Ascending aorta (tissue), 2 donors: ENCODE measurements around the gene TK1. TPM values are rescaled to one million over a fixed set of nuclear protein-coding genes. Genes with fewer than 3 reads are reported as not detected.
A peak's percentile ranks its signal among the peaks of the same experiment; 100 is the strongest.
"Not testable (repeated sequence)": the region's sequence is repeated elsewhere in the genome, so short reads cannot be mapped to it uniquely, and the experiment has no call there.

Experiments used
- DNase-seq, 2 donors: peaks; one replicate each; pipeline ENCODE4 v3.0.0-alpha.2; 2019; ENCODE audit warnings: low spot score in 2 of 2
- H3K27ac ChIP-seq, 2 donors: fragments of 200-600 bp; sonication (generic); one replicate each; pipeline ENCODE4 v1.5.1; 2016 to 2017; ENCODE audit warnings: mild to moderate bottlenecking in 1 of 2
- H3K27me3 ChIP-seq: fragments of 200-600 bp; sonication (generic); one replicate; pipeline ENCODE4 v1.5.1; 2017
- H3K36me3 ChIP-seq, 2 donors: fragments of 200-600 bp; sonication (generic); one replicate each; pipeline ENCODE4 v1.5.1; 2016
- H3K4me1 ChIP-seq, 2 donors: fragments of 200-600 bp; sonication (generic); one replicate each; pipeline ENCODE4 v1.5.1; 2016 to 2017; ENCODE audit warnings: mild to moderate bottlenecking in 1 of 2
- H3K4me3 ChIP-seq, 2 donors: fragments of 200-600 bp; sonication (generic); one replicate each; pipeline ENCODE4 v1.5.1; 2016 to 2017; ENCODE audit warnings: mild to moderate bottlenecking in 1 of 2
- H3K9me3 ChIP-seq, 2 donors: fragments of 200-600 bp; sonication (generic); one replicate each; pipeline ENCODE4 v1.5.1; 2016
- intact Hi-C: fragments of 100-400 bp; cut with DNase I; formaldehyde crosslinking; loops from one replicate; pipeline ENCODE4 v1.15.1; 2023
- total RNA-seq: library from RNA; depleted of rRNA; stranded (reverse); fragments of >200 nt; gene quantifications from one replicate; pipeline ENCODE4 v1.1.0, GENCODE V29; 2016
- TF ChIP-seq, protein P1 (sequence below), 3 experiments: fragments of 200-600 bp in 2 of 3; fragments of 450-650 bp in 1 of 3; sonication (generic) in 2 of 3; IDR thresholded peaks; one replicate each; pipeline ENCODE4 v1.5.1; 2016 to 2019; ENCODE audit warnings: antibody characterized with exemption in 3 of 3, mild to moderate bottlenecking in 1 of 3, moderate library complexity in 1 of 3

TK1 gene
- total RNA-seq, 1 donor from 2014 or later = not detected

DNA sequence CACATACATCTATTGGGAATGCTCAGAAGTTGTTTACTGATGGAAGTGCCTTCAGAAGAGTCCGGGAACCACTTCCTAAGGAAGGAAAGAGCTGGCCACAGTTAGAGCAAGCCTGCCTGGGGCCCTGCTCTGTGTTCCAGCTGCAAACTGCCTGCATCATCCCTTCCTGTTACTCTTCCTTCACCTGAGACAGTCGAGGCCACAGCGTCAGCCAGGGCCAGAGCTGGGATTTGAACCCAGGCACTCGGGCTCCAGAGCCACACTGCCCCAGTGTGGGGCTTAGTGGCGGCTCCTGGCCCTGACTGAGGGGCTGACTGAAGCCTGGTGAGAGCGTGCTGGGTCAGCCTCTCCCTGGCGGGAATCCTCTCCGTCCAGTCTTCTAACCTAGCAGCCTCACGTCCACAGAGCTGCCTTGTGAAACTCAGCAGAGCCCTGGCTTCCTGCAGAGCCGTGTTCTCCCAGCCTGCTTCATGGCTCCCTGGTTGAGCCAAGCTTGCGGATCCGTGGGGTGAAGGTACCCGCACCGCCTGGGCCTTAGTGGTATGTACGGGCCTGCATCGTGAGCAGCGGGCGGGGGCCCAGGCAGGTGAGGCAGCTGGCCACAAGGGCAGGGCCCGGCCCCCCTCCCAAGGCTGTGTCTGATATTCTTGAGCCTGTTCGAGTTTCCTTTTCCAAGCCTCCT lies 45.3 kb downstream of the TK1 start:
- no peaks in the 10 kb centered on the region for H3K9me3 ChIP-seq
- H3K4me3 ChIP-seq = no peak overlapping the region
- no peak for DNase-seq
- H3K27ac ChIP-seq = no peak overlapping the region
- TF ChIP-seq, protein P1, sequence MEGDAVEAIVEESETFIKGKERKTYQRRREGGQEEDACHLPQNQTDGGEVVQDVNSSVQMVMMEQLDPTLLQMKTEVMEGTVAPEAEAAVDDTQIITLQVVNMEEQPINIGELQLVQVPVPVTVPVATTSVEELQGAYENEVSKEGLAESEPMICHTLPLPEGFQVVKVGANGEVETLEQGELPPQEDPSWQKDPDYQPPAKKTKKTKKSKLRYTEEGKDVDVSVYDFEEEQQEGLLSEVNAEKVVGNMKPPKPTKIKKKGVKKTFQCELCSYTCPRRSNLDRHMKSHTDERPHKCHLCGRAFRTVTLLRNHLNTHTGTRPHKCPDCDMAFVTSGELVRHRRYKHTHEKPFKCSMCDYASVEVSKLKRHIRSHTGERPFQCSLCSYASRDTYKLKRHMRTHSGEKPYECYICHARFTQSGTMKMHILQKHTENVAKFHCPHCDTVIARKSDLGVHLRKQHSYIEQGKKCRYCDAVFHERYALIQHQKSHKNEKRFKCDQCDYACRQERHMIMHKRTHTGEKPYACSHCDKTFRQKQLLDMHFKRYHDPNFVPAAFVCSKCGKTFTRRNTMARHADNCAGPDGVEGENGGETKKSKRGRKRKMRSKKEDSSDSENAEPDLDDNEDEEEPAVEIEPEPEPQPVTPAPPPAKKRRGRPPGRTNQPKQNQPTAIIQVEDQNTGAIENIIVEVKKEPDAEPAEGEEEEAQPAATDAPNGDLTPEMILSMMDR (IDR thresholded peaks at IDR 0.05) = no peak
- H3K36me3 ChIP-seq = no peaks in the 10 kb centered on the region
- intact Hi-C loops = no loop called here
- peaks cover 3 to 8% of the 10 kb centered on the region in 2 donors for H3K4me1 ChIP-seq
- no peaks in the 10 kb centered on the region for H3K27me3 ChIP-seq

DNA sequence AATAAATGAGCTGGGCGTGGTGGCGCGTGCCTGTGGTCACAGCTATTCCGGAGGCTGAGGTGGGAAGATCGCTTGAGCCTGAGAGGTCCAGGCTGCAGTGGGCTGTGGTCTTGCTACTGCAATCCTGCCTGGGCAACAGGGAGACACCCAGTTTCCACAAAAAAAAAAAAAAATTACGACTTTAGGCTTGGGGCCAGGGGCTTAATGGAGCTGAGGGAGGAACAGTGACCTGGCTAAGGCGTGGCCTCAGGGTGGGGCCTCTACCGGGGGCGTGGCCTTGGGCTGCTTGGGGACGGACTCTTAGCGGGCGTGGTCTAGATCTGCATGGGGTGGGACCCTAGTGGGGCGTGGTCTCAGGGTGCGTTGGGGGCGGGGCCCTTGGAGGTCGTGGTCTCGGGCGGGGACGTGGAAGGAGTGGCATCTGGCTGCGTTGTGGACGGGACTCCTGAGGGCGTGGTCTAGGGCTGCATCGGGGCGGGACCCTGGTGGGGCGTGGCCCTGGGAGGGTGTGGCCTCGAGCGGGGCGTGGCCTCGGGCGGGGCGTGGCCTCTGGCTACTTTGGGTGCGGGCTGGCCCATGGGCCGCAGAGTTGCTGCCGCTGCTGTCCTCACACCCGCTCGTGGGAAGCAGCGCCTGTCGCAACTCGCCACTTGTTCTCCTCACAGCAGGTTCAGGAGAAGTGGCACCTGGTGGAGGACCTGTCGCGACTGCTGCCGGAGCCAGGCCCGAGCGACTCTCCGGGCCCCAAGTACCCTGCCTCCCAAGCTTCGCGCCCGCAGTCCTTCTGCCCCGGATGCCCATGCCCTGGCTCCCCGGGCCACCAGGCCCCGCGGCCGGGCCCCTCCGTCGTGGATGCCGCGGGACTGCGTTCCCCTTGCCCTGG lies 46.4 kb downstream of the TK1 start:
- no peaks in the 10 kb centered on the region for H3K27me3 ChIP-seq
- no peak overlapping the region for H3K27ac ChIP-seq
- TF ChIP-seq, protein P1 (IDR thresholded peaks at IDR 0.05) = no peak
- intact Hi-C loops = no loop called here
- H3K36me3 ChIP-seq = no peaks in the 10 kb centered on the region
- peaks cover 3 to 8% of the 10 kb centered on the region in 2 donors for H3K4me1 ChIP-seq
- H3K9me3 ChIP-seq = no peaks in the 10 kb centered on the region
- peak; percentile 75 to 89 for DNase-seq
- no peak overlapping the region for H3K4me3 ChIP-seq

DNA sequence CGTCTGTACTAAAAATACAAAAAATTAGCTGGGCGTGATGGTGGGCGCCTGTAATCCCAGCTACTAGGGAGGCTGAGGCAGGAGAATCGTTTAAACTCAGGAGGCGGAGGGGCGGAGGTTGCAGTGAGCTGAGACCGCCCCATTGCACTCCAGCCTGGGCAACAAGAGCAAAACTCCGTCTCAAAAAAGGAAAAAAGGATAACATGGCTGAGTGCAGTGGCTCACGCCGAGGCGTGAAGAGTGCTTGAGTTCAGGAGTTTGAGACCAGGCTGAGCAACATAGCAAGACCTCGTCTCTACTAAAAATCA lies 47.0 kb downstream of the TK1 start:
- H3K27me3 ChIP-seq, H3K4me1 ChIP-seq, DNase-seq, intact Hi-C loops, H3K4me3 ChIP-seq, H3K9me3 ChIP-seq, H3K36me3 ChIP-seq, H3K27ac ChIP-seq: not testable (repeated sequence)

DNA sequence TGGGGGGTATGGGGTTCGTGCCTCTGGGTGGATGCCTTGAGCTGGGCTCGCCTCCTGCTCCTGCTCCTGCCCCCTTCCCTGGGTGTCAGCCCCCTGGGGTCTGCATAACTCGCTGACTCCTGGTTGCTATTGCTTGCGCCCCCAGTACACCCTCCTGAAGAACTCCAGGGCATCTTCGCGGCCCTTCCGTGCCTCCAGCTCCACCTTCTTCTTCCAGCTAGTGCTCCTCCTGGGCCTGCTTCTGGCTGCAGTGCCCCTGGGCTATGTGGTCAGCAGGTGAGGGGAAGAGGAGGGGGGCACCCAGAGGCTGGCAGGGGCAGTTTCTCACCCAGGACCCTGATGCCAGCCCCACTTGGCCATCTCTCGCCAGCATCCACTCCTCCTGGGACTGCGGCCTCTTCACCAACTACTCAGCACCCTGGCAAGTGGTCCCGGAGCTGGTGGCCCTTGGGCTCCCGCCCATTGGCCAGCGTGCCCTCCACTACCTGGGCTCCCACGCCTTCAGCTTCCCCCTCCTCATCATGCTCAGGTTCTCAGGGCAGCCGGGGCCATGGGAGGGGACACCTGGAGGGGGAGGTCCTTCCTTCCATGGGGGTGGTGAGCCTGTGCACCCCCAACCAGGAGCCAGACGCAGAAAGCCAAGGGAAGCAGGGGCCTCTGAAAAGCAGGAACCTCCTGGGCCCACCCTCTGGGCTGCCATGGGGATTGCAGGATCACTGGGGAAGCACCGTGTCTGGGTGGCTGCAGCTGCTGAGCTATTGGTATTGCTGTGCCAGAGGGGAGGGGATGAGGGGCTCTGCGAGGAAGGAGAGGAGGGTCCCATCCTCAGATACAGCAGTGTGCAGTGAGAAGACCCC lies 48.4 kb downstream of the TK1 start:
- Histone ChIP-seq H3K27ac (no peak overlapping the region), H3K9me3 (no peaks in the 10 kb centered on the region), H3K4me3 (no peak overlapping the region), H3K4me1 (no peaks in the 10 kb centered on the region), H3K36me3 (no peaks in the 10 kb centered on the region), H3K27me3 (no peaks in the 10 kb centered on the region)
- intact Hi-C loops = no loop called here
- TF ChIP-seq, protein P1 (IDR thresholded peaks at IDR 0.05) = no peak
- no peak for DNase-seq

DNA sequence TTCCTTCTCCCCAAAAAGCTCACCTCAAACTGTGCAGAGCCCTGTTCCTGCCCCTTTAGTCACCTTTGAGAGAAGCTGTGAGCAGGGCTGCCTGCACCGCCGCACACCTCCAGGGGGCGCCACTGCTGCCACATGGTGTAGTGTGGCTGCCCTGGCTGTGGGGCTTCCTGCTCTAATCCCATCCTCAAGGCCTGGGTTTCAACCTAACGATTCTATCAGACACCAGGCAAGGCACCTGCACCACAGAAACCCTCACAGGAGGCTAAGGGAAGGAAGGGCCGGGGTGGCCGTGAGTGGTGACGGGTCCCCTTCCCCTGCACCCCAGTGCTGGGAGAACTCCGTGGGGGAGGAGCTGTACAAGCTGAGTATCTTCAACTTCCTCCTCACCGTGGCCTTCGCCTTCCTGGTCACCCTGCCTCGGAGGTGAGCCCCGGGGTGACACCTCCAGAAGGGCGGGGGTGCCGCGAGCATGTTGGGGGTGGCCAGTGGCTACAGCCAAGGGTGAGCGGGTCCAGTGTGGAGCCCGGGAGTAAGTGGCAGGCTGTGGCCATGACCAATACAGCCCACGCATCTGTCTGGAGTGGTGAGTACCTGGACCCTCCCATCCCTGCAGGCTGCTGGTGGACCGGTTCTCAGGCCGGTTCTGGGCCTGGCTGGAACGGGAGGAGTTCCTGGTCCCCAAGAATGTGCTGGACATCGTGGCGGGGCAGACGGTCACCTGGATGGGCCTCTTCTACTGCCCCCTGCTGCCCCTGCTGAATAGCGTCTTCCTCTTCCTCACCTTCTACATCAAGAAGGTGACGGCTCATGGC lies 49.3 kb downstream of the TK1 start:
- H3K36me3 ChIP-seq = no peaks in the 10 kb centered on the region
- H3K27ac ChIP-seq = no peak overlapping the region
- TF ChIP-seq, protein P1 (IDR thresholded peaks at IDR 0.05) = no peak
- no peak for DNase-seq
- H3K9me3 ChIP-seq = no peaks in the 10 kb centered on the region
- no peaks in the 10 kb centered on the region for H3K4me1 ChIP-seq
- H3K27me3 ChIP-seq = no peaks in the 10 kb centered on the region
- no peak overlapping the region for H3K4me3 ChIP-seq
- intact Hi-C loops = no loop called here
